Activated naive CD4-positive, alpha-beta T cell treated with anti-CD3 and anti-CD28 coated beads, Interleukin-2, amount 50 U/mL, for 72 hours (primary cell): ENCODE data around the gene TCIRG1. TPM values are rescaled to one million over a fixed set of nuclear protein-coding genes. Genes with fewer than 3 reads are reported as not detected.

Experiments
- ATAC-seq, 2 donors: fragments of 150-1000 bp; cut with Tn5 transposase; 2 replicates each; pipeline ENCODE4 v1.10.0; 2021; ENCODE audit warnings: mild to moderate bottlenecking in 2 of 2, moderate library complexity in 2 of 2
- DNase-seq, 2 donors: peaks; one replicate each; pipeline ENCODE4 v3.0.0; 2021 to 2022; ENCODE audit warnings: low spot score in 2 of 2
- H3K27ac Mint-ChIP-seq, 2 donors: one replicate each; pipeline ENCODE4 v1.8.0; 2022; ENCODE audit warnings: mild to moderate bottlenecking in 2 of 2, mixed read lengths in 2 of 2
- H3K36me3 Mint-ChIP-seq, 2 donors: one replicate each; pipeline ENCODE4 v1.8.0; 2022; ENCODE audit warnings: mixed read lengths in 2 of 2
- H3K9me3 Mint-ChIP-seq, 2 donors: one replicate each; pipeline ENCODE4 v1.8.0; 2022; ENCODE audit warnings: mixed read lengths in 2 of 2
- total RNA-seq, 2 donors: library from RNA; stranded (reverse); gene quantifications; one replicate each; pipeline ENCODE4 v1.2.3, GENCODE V29; 2022

The TCIRG1 gene
- total RNA-seq, 2 donors from 2014 or later = 226 to 295 TPM

- H3K36me3 Mint-ChIP-seq = no peaks in the 10 kb centered on the region
- H3K9me3 Mint-ChIP-seq = no peaks in the 10 kb centered on the region
- DNase-seq = no peak
- H3K27ac Mint-ChIP-seq = no peak overlapping the region
- no peak for ATAC-seq
Measured at GRCh38 chr11:68013611-68014156, 25.1 kb upstream of the TCIRG1 start.

GRCh38 chr11:68014157-68014946 lies 24.5 kb upstream of the TCIRG1 start:
- peak; percentile 50 to 61 for ATAC-seq

GRCh38 chr11:68014947-68015447 lies 23.8 kb upstream of the TCIRG1 start:
- Mint-ChIP-seq H3K27ac (no peak overlapping the region), H3K36me3 (no peaks in the 10 kb centered on the region), H3K9me3 (no peaks in the 10 kb centered on the region)
- no peak for ATAC-seq
- DNase-seq = no peak

More at GRCh38 chr11:68014157-68014946, 24.5 kb upstream of the TCIRG1 start:
- no peaks in the 10 kb centered on the region for H3K9me3 Mint-ChIP-seq
- H3K27ac Mint-ChIP-seq = no peak overlapping the region
- H3K36me3 Mint-ChIP-seq = no peaks in the 10 kb centered on the region
- DNase-seq = no peak

- Mint-ChIP-seq H3K27ac (no peak overlapping the region), H3K36me3 (no peaks in the 10 kb centered on the region)
- no peak for DNase-seq
Measured at GRCh38 chr11:68015467-68015866, 23.4 kb upstream of the TCIRG1 start.

GRCh38 chr11:68016161-68016903 lies 22.5 kb upstream of the TCIRG1 start:
- DNase-seq = no peak
- H3K36me3 Mint-ChIP-seq = no peaks in the 10 kb centered on the region
- no peaks in the 10 kb centered on the region for H3K9me3 Mint-ChIP-seq
- no peak overlapping the region for H3K27ac Mint-ChIP-seq
- ATAC-seq = no peak

More at GRCh38 chr11:68015467-68015866, 23.4 kb upstream of the TCIRG1 start:
- H3K9me3 Mint-ChIP-seq = no peaks in the 10 kb centered on the region
- no peak for ATAC-seq

- DNase-seq (no peak), ATAC-seq (no peak)
- no peaks in the 10 kb centered on the region for H3K9me3 Mint-ChIP-seq
- no peak overlapping the region for H3K27ac Mint-ChIP-seq
- H3K36me3 Mint-ChIP-seq = no peaks in the 10 kb centered on the region
Measured at GRCh38 chr11:68016904-68017817, 21.7 kb upstream of the TCIRG1 start.

GRCh38 chr11:68017980-68018729 lies 20.7 kb upstream of the TCIRG1 start:
- ATAC-seq = no peak
- Mint-ChIP-seq H3K36me3 (no peaks in the 10 kb centered on the region), H3K27ac (no peak overlapping the region), H3K9me3 (no peaks in the 10 kb centered on the region)
- no peak for DNase-seq

GRCh38 chr11:68018730-68019190 lies 20.1 kb upstream of the TCIRG1 start:
- Mint-ChIP-seq H3K36me3 (no peaks in the 10 kb centered on the region), H3K27ac (no peak overlapping the region), H3K9me3 (no peaks in the 10 kb centered on the region)
- ATAC-seq = no peak
- DNase-seq = no peak

- ATAC-seq = no peak
- H3K9me3 Mint-ChIP-seq = no peaks in the 10 kb centered on the region
Measured at GRCh38 chr11:68019486-68019885, 19.3 kb upstream of the TCIRG1 start.

GRCh38 chr11:68020575-68020974 lies 18.2 kb upstream of the TCIRG1 start:
- Mint-ChIP-seq H3K36me3 (peaks cover 7% of the 10 kb centered on the region in 2 donors), H3K9me3 (no peaks in the 10 kb centered on the region), H3K27ac (peak overlapping the region in 1 of 2 donors; percentile 69)
- DNase-seq (no peak), ATAC-seq (no peak)

More at GRCh38 chr11:68019486-68019885, 19.3 kb upstream of the TCIRG1 start:
- no peak for DNase-seq
- no peak overlapping the region for H3K27ac Mint-ChIP-seq
- H3K36me3 Mint-ChIP-seq = no peaks in the 10 kb centered on the region

GRCh38 chr11:68021167-68021787 lies 17.5 kb upstream of the TCIRG1 start:
- DNase-seq (no peak), ATAC-seq (no peak)
- Mint-ChIP-seq H3K9me3 (no peaks in the 10 kb centered on the region), H3K27ac (no peak overlapping the region), H3K36me3 (peaks cover 9 to 13% of the 10 kb centered on the region in 2 donors)

- H3K27ac Mint-ChIP-seq = no peak overlapping the region
- ATAC-seq (no peak), DNase-seq (no peak)
- H3K36me3 Mint-ChIP-seq = peaks cover 9 to 13% of the 10 kb centered on the region in 2 donors
- H3K9me3 Mint-ChIP-seq = no peaks in the 10 kb centered on the region
Measured at GRCh38 chr11:68022531-68022930, 16.3 kb upstream of the TCIRG1 start.

GRCh38 chr11:68024508-68024907 lies 14.3 kb upstream of the TCIRG1 start:
- H3K36me3 Mint-ChIP-seq = peaks cover 9 to 13% of the 10 kb centered on the region in 2 donors
- DNase-seq (no peak), ATAC-seq (no peak)
- no peak overlapping the region for H3K27ac Mint-ChIP-seq
- H3K9me3 Mint-ChIP-seq = no peaks in the 10 kb centered on the region

- no peak overlapping the region for H3K27ac Mint-ChIP-seq
- peaks cover 9 to 13% of the 10 kb centered on the region in 2 donors for H3K36me3 Mint-ChIP-seq
- DNase-seq (no peak), ATAC-seq (no peak)
- no peaks in the 10 kb centered on the region for H3K9me3 Mint-ChIP-seq
Measured at GRCh38 chr11:68025047-68025446, 13.8 kb upstream of the TCIRG1 start.
